A673 (cell line): Measurements from ENCODE around the gene TNS4. TPM values are rescaled to one million over a fixed set of nuclear protein-coding genes. Genes with fewer than 3 reads are reported as not detected.

Source experiments
- BruUV-seq: library from RNA; stranded (reverse); fragments of 400-500 nt; replicated peaks from 2 replicates; lab custom pipeline; 2021; lab: Mats Ljungman, UMichigan
- CTCF ChIA-PET: fragments of 300-600 bp; sonication (Branson Sonifier 250); formaldehyde crosslinking; loops from one replicate; lab custom pipeline; 2022; ENCODE audit warnings: antibody characterized with exemption; lab: Charles Lee
- POLR2A ChIA-PET: fragments of 300-600 bp; sonication (Branson Sonifier 250); formaldehyde crosslinking; loops from one replicate; lab custom pipeline; 2022; ENCODE audit warnings: antibody characterized with exemption; ENCODE audit not compliant: low non-redundant PET; lab: Charles Lee
- DNase-seq: peaks from one replicate; pipeline ENCODE4 v3.0.0-alpha.2; 2015; ENCODE audit warnings: low spot score
- H3K27ac ChIP-seq: fragments of 200-600 bp; sonication (generic); 2 replicates; pipeline ENCODE4 v1.5.1; 2016; ENCODE audit warnings: mixed run types, low read depth, mild to moderate bottlenecking, mixed read lengths, antibody characterized with exemption, low read length; ENCODE audit not compliant: poor library complexity, severe bottlenecking
- H3K27me3 ChIP-seq: fragments of 200-600 bp; sonication (generic); replicated peaks from 2 replicates; pipeline ENCODE4 v1.6.1; 2017; ENCODE audit warnings: mixed run types, low read depth, mild to moderate bottlenecking, mixed read lengths, antibody characterized with exemption, low read length; ENCODE audit not compliant: insufficient read depth, poor library complexity
- H3K36me3 ChIP-seq: fragments of 200-600 bp; sonication (generic); 2 replicates; pipeline ENCODE4 v1.6.1; 2016; ENCODE audit warnings: mixed run types, mild to moderate bottlenecking, mixed read lengths, antibody characterized with exemption, low read length; ENCODE audit not compliant: insufficient read depth, poor library complexity, severe bottlenecking
- H3K4me1 ChIP-seq: fragments of 200-600 bp; sonication (generic); 2 replicates; pipeline ENCODE4 v1.6.1; 2017; ENCODE audit warnings: mixed run types, mild to moderate bottlenecking, mixed read lengths, antibody characterized with exemption, low read length; ENCODE audit not compliant: insufficient read depth, poor library complexity, severe bottlenecking
- H3K4me3 ChIP-seq: fragments of 200-600 bp; sonication (generic); 2 replicates; pipeline ENCODE4 v1.5.1; 2016; ENCODE audit warnings: low read depth, mixed run types, mild to moderate bottlenecking, mixed read lengths, low read length; ENCODE audit not compliant: poor library complexity, severe bottlenecking
- H3K9me3 ChIP-seq: fragments of 200-600 bp; sonication (generic); 2 replicates; pipeline ENCODE4 v1.6.1; 2016; ENCODE audit warnings: mixed run types, low read depth, mild to moderate bottlenecking, mixed read lengths, antibody characterized with exemption, low read length; ENCODE audit not compliant: poor library complexity, severe bottlenecking
- CTCF ChIP-seq: fragments of 300-800, 200-600 bp; sonication (generic); conservative IDR thresholded peaks from 2 replicates; pipeline ENCODE4 v1.5.1; 2017; ENCODE audit warnings: low read depth, mild to moderate bottlenecking, antibody characterized with exemption, low read length, moderate library complexity, mixed read lengths
- EZH2 ChIP-seq: fragments of 200-600 bp; sonication (generic); IDR thresholded peaks from 2 replicates; pipeline ENCODE4 v1.6.1; 2017; ENCODE audit warnings: borderline replicate concordance, low read depth, mild to moderate bottlenecking, mixed read lengths, antibody characterized with exemption, low read length; ENCODE audit not compliant: poor library complexity, severe bottlenecking
- intact Hi-C: fragments of 100-400 bp; cut with micrococcal nuclease; formaldehyde crosslinking; loops from one replicate; pipeline ENCODE4 v1.10.0; 2022; ENCODE audit not compliant: unreplicated experiment
- total RNA-seq: library from RNA; stranded (reverse); gene quantifications from 2 replicates; pipeline ENCODE4 v1.2.3, GENCODE V29; 2021

TNS4 gene
- total RNA-seq, 1 experiment from 2014 or later, result not detected

GRCh38 chr17:40437095-40437732 is 64.2 kb downstream of the TNS4 start:
- DNase-seq, result no peak
- no peak overlapping the region for H3K4me3 ChIP-seq
- no peaks in the 10 kb centered on the region for H3K4me1 ChIP-seq
- intact Hi-C loops, result no loop called here
- H3K27me3 ChIP-seq, result no peaks in the 10 kb centered on the region
- ChIA-PET CTCF (no interaction called here), POLR2A (interaction anchor here (0.5 kb wide), 1 partner anchor 35 kb away, joined by 6 read pairs; no protein-coding TSS in a partner anchor)
- H3K27ac ChIP-seq, result no peak overlapping the region
- TF ChIP-seq EZH2 (no peak), CTCF (no peak)
- no peaks in the 10 kb centered on the region for H3K36me3 ChIP-seq
- H3K9me3 ChIP-seq, result no peaks in the 10 kb centered on the region
- no TSS peak for BruUV-seq

GRCh38 chr17:40436636-40437035 is 64.8 kb downstream of the TNS4 start:
- ChIA-PET CTCF (no interaction called here), POLR2A (interaction anchor here (0.6 kb wide), 1 partner anchor 157 kb away, joined by 7 read pairs; no protein-coding TSS in a partner anchor)
- no peaks in the 10 kb centered on the region for H3K27me3 ChIP-seq
- intact Hi-C loops, result no loop called here
- DNase-seq, result no peak
- H3K27ac ChIP-seq, result no peak overlapping the region
- no peaks in the 10 kb centered on the region for H3K36me3 ChIP-seq
- H3K4me3 ChIP-seq, result no peak overlapping the region
- no peaks in the 10 kb centered on the region for H3K9me3 ChIP-seq
- TF ChIP-seq EZH2 (no peak), CTCF (no peak)
- H3K4me1 ChIP-seq, result no peaks in the 10 kb centered on the region
- BruUV-seq, result no TSS peak

- peak; percentile 47 for TF ChIP-seq CTCF
- TF ChIP-seq EZH2, result no peak
- ChIA-PET POLR2A (no interaction called here), CTCF (no interaction called here)
- no peak overlapping the region for H3K27ac ChIP-seq
- no peaks in the 10 kb centered on the region for H3K36me3 ChIP-seq
- no peaks in the 10 kb centered on the region for H3K27me3 ChIP-seq
- H3K4me1 ChIP-seq, result no peaks in the 10 kb centered on the region
- intact Hi-C loops, result no loop called here
- no peak for DNase-seq
- H3K4me3 ChIP-seq, result no peak overlapping the region
- no TSS peak for BruUV-seq
- H3K9me3 ChIP-seq, result no peaks in the 10 kb centered on the region
These were observed 67.6 kb downstream of the TNS4 start for GRCh38 chr17:40433551-40434415.
